ENCODE measurements around the gene KIR2DL3.
"Not testable (repeated sequence)": the region's sequence is repeated elsewhere in the genome, so short reads cannot be mapped to it uniquely, and the experiment has no call there.

Gene KIR2DL3
- total RNA-seq, result 0 to 0.18 reads per million in 2 experiments

GRCh38 chr19:54738306-54738705, at the start of gene KIR2DL3:
TSS of gene KIR2DL3 (plus strand) at chr19:54738513. CDS start at chr19:54738546, 33 bp downstream.
- DNase-seq (ENCODE audit: low read depth), result not testable (repeated sequence)

GRCh38 chr19:54691582-54692297, 46.6 kb upstream of the KIR2DL3 start:
- DNase-seq (ENCODE audit: low read depth), result no peak

- DNase-seq (ENCODE audit: low read depth), result no peak
Measured at GRCh38 chr19:54692298-54692615, 46.1 kb upstream of the KIR2DL3 start.

GRCh38 chr19:54694648-54695047, 43.7 kb upstream of the KIR2DL3 start:
- no peak for DNase-seq (ENCODE audit: low read depth)

GRCh38 chr19:54696117-54696548, 42.2 kb upstream of the KIR2DL3 start:
- DNase-seq (ENCODE audit: low read depth), result no peak

GRCh38 chr19:54696766-54697165, 41.5 kb upstream of the KIR2DL3 start:
- DNase-seq (ENCODE audit: low read depth), result no peak

- DNase-seq (ENCODE audit: low read depth), result not testable (repeated sequence)
Measured at GRCh38 chr19:54697716-54698115, 40.6 kb upstream of the KIR2DL3 start.

GRCh38 chr19:54704928-54705327, 33.4 kb upstream of the KIR2DL3 start:
- no peak for DNase-seq (ENCODE audit: low read depth)

- no peak for DNase-seq (ENCODE audit: low read depth)
Measured at GRCh38 chr19:54707962-54708361, 30.4 kb upstream of the KIR2DL3 start.

GRCh38 chr19:54708781-54709180, 29.5 kb upstream of the KIR2DL3 start:
- no peak for DNase-seq (ENCODE audit: low read depth)

- DNase-seq (ENCODE audit: low read depth), result no peak
Measured at GRCh38 chr19:54709212-54709948, 28.9 kb upstream of the KIR2DL3 start.

- not testable (repeated sequence) for DNase-seq (ENCODE audit: low read depth)
Measured at GRCh38 chr19:54709956-54710355, 28.4 kb upstream of the KIR2DL3 start.

GRCh38 chr19:54724142-54724541, 14.2 kb upstream of the KIR2DL3 start, which contains the start of gene KIR3DL3:
TSS of gene KIR3DL3 (plus strand) at chr19:54724442. CDS start at chr19:54724497, 55 bp downstream.
- no peak for DNase-seq (ENCODE audit: low read depth)

GRCh38 chr19:54724644-54725043, 13.7 kb upstream of the KIR2DL3 start:
- DNase-seq (ENCODE audit: low read depth), result no peak

GRCh38 chr19:54725321-54725720, 13.0 kb upstream of the KIR2DL3 start:
- no peak for DNase-seq (ENCODE audit: low read depth)

GRCh38 chr19:54727562-54727961, 10.8 kb upstream of the KIR2DL3 start:
- no peak for DNase-seq (ENCODE audit: low read depth)

- no peak for DNase-seq (ENCODE audit: low read depth)
Measured at GRCh38 chr19:54728167-54728566, 10.1 kb upstream of the KIR2DL3 start.

GRCh38 chr19:54729416-54730188, 8.7 kb upstream of the KIR2DL3 start:
- DNase-seq (ENCODE audit: low read depth), result no peak

- no peak for DNase-seq (ENCODE audit: low read depth)
Measured at GRCh38 chr19:54731191-54731590, 7.1 kb upstream of the KIR2DL3 start.

GRCh38 chr19:54738715-54739114, 402 bp downstream of the KIR2DL3 start:
- no peak for DNase-seq (ENCODE audit: low read depth)

GRCh38 chr19:54739587-54740497, 1.5 kb downstream of the KIR2DL3 start:
- DNase-seq (ENCODE audit: low read depth), result no peak

All from T follicular helper cell (primary cell).